Natural killer cell (primary cell): ENCODE data around the gene KIRREL3. TPM values are rescaled to one million over a fixed set of nuclear protein-coding genes. Genes with fewer than 3 reads are reported as not detected.

Experiments
- ATAC-seq, 3 donors: fragments of 150-1000 bp in 2 of 3; fragments of 200-7000 bp in 1 of 3; cut with Tn5 transposase; 1 replicate in 1 of 3; 2 replicates in 2 of 3; pipeline ENCODE4 v1.10.0; 2021; ENCODE audit warnings: mild to moderate bottlenecking in 2 of 3, moderate library complexity in 2 of 3
- DNase-seq, 2 donors: peaks; one replicate each; pipeline versions ENCODE4 v3.0.0 to v3.0.0-alpha.2; 2013 to 2021; ENCODE audit warnings: mixed read lengths in 1 of 2
- H3K27ac ChIP-seq: one replicate; pipeline ENCODE4 v1.5.1; 2013; ENCODE audit warnings: mild to moderate bottlenecking, low read length
- H3K27me3 ChIP-seq: one replicate; pipeline ENCODE4 v1.6.1; 2013; ENCODE audit warnings: low read length; ENCODE audit not compliant: control insufficient read depth, insufficient read depth
- H3K36me3 ChIP-seq: one replicate; pipeline ENCODE4 v1.6.1; 2013; ENCODE audit warnings: low read length; ENCODE audit not compliant: control insufficient read depth, insufficient read depth
- H3K4me1 ChIP-seq: one replicate; pipeline ENCODE4 v1.6.1; 2013; ENCODE audit warnings: low read length; ENCODE audit not compliant: control insufficient read depth, insufficient read depth
- H3K4me3 ChIP-seq: one replicate; pipeline ENCODE4 v1.5.1; 2013; ENCODE audit warnings: low read length
- H3K9me3 ChIP-seq: one replicate; pipeline ENCODE4 v1.6.1; 2013; ENCODE audit warnings: low read length; ENCODE audit not compliant: control insufficient read depth, insufficient read depth
- H3K27ac Mint-ChIP-seq, 2 donors: one replicate each; pipeline ENCODE4 v1.8.0; 2022; ENCODE audit warnings: mild to moderate bottlenecking in 2 of 2, mixed read lengths in 2 of 2, moderate library complexity in 1 of 2
- H3K27me3 Mint-ChIP-seq, 2 donors: one replicate each; pipeline ENCODE4 v1.8.0; 2022; ENCODE audit warnings: low read depth in 2 of 2, mixed read lengths in 2 of 2
- H3K36me3 Mint-ChIP-seq: one replicate; pipeline ENCODE4 v1.8.0; 2022; ENCODE audit warnings: mixed read lengths
- H3K4me1 Mint-ChIP-seq, 2 donors: one replicate each; pipeline ENCODE4 v1.8.0; 2022; ENCODE audit warnings: mixed read lengths in 2 of 2
- H3K4me3 Mint-ChIP-seq: one replicate; pipeline ENCODE4 v1.8.0; 2022; ENCODE audit warnings: mild to moderate bottlenecking, moderate library complexity, mixed read lengths
- H3K9me3 Mint-ChIP-seq, 2 donors: one replicate each; pipeline ENCODE4 v1.8.0; 2022; ENCODE audit warnings: mixed read lengths in 2 of 2
- WGBS: methylation state at CpG from one replicate; pipeline ENCODE4 v1.1.7; 2013; ENCODE audit warnings: missing lambda C conversion rate; ENCODE audit not compliant: insufficient coverage; 5-methylcytosine and 5-hydroxymethylcytosine counted together
- intact Hi-C: fragments of 100-400 bp; cut with micrococcal nuclease; formaldehyde crosslinking; loops from one replicate; pipeline ENCODE4 v1.14.2; 2022
- total RNA-seq, 4 donors: library from RNA; stranded (reverse); fragments of 120-200 nt in 1 of 4; gene quantifications; one replicate each; pipeline versions ENCODE4 v1.2.3 to v1.2.4, GENCODE V29; 2013 to 2022
- TF ChIP-seq, protein P1 (sequence below): fragments of 200-600 bp; IDR thresholded peaks from one replicate; pipeline ENCODE4 v1.8.0; 2022; ENCODE audit warnings: antibody characterized with exemption

Gene KIRREL3
- total RNA-seq, 3 donors from 2014 or later (not counting 1 experiment from before 2014, with no cell fraction given), result not detected

DNA sequence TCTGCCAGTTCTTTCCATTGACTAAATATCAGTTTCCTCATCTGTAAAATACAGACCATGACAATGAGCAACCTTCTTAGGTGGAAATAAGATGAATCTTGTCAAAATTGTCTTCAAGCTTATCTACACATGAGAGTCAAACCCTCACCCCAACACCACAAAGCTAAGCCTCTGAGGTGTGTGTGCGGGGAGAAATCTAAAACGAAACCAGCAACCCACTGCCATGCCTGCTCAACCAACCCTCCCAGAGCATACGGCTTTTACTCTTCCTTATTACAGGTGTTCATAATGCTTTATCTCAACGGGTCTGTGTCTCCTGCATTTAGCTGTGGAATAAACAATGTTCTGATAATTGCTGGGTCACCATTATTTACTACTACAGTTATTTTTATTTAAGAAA lies 235.4 kb downstream of the KIRREL3 start:
- Mint-ChIP-seq H3K27ac (no peak overlapping the region), H3K27me3 (peaks cover 12 to 17% of the 10 kb centered on the region in 2 donors), H3K9me3 (peaks cover 0 to 2% of the 10 kb centered on the region in 2 donors), H3K4me3 (no peak overlapping the region), H3K36me3 (no peaks in the 10 kb centered on the region), H3K4me1 (no peaks in the 10 kb centered on the region)
- Histone ChIP-seq H3K36me3 (no peaks in the 10 kb centered on the region), H3K4me1 (no peaks in the 10 kb centered on the region), H3K4me3 (no peak overlapping the region), H3K27me3 (no peaks in the 10 kb centered on the region), H3K27ac (no peak overlapping the region), H3K9me3 (no peaks in the 10 kb centered on the region)
- intact Hi-C loops, result no loop called here
- DNase-seq, result no peak
- WGBS, result 90% methylated on average over 4 of the region's 4 CpGs
- ATAC-seq, result no peak
- TF ChIP-seq, protein P1, sequence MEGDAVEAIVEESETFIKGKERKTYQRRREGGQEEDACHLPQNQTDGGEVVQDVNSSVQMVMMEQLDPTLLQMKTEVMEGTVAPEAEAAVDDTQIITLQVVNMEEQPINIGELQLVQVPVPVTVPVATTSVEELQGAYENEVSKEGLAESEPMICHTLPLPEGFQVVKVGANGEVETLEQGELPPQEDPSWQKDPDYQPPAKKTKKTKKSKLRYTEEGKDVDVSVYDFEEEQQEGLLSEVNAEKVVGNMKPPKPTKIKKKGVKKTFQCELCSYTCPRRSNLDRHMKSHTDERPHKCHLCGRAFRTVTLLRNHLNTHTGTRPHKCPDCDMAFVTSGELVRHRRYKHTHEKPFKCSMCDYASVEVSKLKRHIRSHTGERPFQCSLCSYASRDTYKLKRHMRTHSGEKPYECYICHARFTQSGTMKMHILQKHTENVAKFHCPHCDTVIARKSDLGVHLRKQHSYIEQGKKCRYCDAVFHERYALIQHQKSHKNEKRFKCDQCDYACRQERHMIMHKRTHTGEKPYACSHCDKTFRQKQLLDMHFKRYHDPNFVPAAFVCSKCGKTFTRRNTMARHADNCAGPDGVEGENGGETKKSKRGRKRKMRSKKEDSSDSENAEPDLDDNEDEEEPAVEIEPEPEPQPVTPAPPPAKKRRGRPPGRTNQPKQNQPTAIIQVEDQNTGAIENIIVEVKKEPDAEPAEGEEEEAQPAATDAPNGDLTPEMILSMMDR, result no peak

DNA sequence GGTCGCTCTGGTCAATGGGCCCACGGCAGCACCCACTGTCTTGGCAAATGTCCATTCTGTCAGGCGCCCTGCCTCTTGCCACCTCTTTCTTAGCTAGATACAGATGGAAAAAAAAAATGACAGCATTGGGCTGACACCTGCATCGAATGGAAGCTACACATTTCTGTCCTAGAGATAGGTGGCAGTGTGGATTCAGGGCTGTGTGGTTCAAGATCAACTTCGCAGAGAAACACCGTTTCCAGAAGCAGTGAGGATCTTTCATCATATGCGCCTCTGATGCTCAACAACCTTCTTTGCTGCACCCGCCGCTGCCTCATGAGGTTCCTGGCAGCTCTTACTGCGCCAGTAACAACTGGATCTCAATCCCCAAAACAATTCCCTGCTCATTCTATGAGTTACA lies 236.3 kb downstream of the KIRREL3 start:
- Mint-ChIP-seq H3K36me3 (no peaks in the 10 kb centered on the region), H3K4me3 (no peak overlapping the region), H3K27ac (no peak overlapping the region), H3K27me3 (peaks cover 17 to 21% of the 10 kb centered on the region in 2 donors), H3K4me1 (no peaks in the 10 kb centered on the region), H3K9me3 (peaks cover 0 to 2% of the 10 kb centered on the region in 2 donors)
- Histone ChIP-seq H3K9me3 (no peaks in the 10 kb centered on the region), H3K4me1 (no peaks in the 10 kb centered on the region), H3K27me3 (no peaks in the 10 kb centered on the region), H3K36me3 (no peaks in the 10 kb centered on the region), H3K4me3 (no peak overlapping the region), H3K27ac (no peak overlapping the region)
- ATAC-seq (no peak), DNase-seq (no peak)
- intact Hi-C loops, result no loop called here
- WGBS, result 81% methylated on average over 10 of the region's 10 CpGs
- TF ChIP-seq, protein P1, result no peak

DNA sequence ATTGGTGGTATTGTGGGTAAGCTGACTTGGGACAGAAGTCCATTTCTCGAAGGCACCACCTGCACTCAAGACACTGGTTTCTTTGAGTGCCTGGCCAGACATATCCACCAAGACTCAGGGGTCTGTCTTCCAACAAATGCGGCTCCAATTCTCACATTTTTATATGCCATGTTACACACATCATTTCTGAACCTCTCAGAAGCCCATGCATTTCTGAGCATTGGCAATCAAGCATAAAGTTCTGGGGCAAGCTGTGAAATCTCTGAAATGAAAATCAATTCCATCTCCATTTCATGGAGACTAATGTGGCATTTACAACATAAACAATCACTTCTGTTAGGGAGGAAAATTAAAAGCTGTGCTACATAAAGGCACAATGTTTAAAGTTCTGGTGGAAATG lies 243.7 kb downstream of the KIRREL3 start:
- 74% methylated on average over 2 of the region's 2 CpGs for WGBS
- Histone ChIP-seq H3K4me1 (no peaks in the 10 kb centered on the region), H3K9me3 (no peaks in the 10 kb centered on the region), H3K27me3 (no peaks in the 10 kb centered on the region), H3K27ac (no peak overlapping the region), H3K36me3 (no peaks in the 10 kb centered on the region), H3K4me3 (no peak overlapping the region)
- Mint-ChIP-seq H3K27ac (no peak overlapping the region), H3K9me3 (no peaks in the 10 kb centered on the region), H3K36me3 (no peaks in the 10 kb centered on the region), H3K27me3 (peaks cover 2 to 12% of the 10 kb centered on the region in 2 donors), H3K4me1 (no peaks in the 10 kb centered on the region), H3K4me3 (no peak overlapping the region)
- TF ChIP-seq, protein P1, result no peak
- DNase-seq (no peak), ATAC-seq (no peak)
- intact Hi-C loops, result no loop called here

DNA sequence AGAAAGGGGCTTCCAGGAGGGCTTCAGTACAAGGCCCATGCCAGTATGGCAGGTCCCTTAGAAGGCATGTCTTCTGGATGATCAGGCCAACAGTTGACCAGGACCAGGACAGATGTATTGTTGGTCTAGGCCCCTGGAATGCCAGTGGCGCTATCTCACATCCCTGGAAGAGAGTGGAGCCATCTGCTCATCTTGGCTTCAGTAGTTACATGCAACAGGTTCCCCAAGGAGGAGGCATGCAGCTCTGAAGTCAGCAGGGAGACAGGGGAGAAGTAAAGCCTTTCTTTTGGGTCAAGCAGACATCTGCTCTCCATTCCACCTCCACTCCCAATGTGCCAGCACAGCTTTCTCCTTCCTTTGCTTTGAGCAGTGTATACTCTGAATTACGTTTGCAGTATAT lies 244.1 kb downstream of the KIRREL3 start:
- no peak overlapping the region for H3K27ac Mint-ChIP-seq
- peaks cover 2 to 12% of the 10 kb centered on the region in 2 donors for H3K27me3 Mint-ChIP-seq
- no peak overlapping the region for H3K4me3 Mint-ChIP-seq
- Histone ChIP-seq H3K9me3 (no peaks in the 10 kb centered on the region), H3K4me3 (no peak overlapping the region), H3K27me3 (no peaks in the 10 kb centered on the region), H3K27ac (no peak overlapping the region), H3K36me3 (no peaks in the 10 kb centered on the region), H3K4me1 (no peaks in the 10 kb centered on the region)
- WGBS, result 70% methylated on average over 2 of the region's 2 CpGs
- DNase-seq (no peak), ATAC-seq (no peak)
- H3K36me3 Mint-ChIP-seq, result no peaks in the 10 kb centered on the region
- intact Hi-C loops, result no loop called here
- H3K4me1 Mint-ChIP-seq, result no peaks in the 10 kb centered on the region
- TF ChIP-seq, protein P1, result no peak
- H3K9me3 Mint-ChIP-seq, result no peaks in the 10 kb centered on the region
